NK-92 (cell line): Measurements from ENCODE around the gene GINS3.

ENCODE experiments used
- DNase-seq: peaks from one replicate; lab custom pipeline; 2025; ENCODE audit not compliant: unreplicated experiment; lab: John Stamatoyannopoulos, UW

Gene GINS3

DNA sequence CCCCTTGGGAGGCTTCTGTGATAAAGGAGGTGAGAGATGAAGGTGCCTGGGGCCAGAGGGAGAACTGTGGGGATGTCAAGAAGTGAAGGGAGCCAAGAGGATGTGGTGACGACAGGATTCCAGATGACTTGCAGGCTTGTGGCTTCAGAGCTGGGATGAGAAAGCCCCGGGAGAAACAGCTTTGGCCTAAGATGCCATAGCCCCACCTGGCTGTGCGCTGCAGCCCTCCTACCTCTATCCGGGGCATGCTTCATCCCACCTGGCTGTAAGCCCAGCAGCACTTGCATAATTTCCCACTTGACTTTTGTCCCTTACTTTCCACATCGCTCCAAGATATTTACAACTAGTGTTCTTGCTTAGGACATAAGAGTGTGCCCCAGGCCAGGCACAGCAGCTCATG lies 29.3 kb downstream of the GINS3 start:
- no peak for DNase-seq

DNA sequence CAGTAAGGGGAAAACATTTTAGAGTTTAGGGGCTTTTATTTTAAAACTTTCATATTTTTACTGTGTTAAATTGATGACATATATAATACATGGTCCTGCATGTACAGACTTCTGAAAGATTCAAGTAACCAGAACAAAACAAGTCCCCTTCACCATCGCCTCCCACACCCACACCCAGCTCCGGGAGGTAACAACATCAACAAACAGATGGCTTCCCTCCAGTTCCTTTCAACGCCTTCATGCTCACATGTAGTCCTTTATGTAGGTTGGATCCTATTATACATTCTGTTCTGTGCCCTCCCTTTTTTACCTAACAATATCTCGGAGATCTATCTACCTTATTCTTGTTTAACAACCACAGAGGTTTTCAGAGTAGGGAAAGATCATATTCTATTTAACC lies 30.5 kb downstream of the GINS3 start:
- no peak for DNase-seq

DNA sequence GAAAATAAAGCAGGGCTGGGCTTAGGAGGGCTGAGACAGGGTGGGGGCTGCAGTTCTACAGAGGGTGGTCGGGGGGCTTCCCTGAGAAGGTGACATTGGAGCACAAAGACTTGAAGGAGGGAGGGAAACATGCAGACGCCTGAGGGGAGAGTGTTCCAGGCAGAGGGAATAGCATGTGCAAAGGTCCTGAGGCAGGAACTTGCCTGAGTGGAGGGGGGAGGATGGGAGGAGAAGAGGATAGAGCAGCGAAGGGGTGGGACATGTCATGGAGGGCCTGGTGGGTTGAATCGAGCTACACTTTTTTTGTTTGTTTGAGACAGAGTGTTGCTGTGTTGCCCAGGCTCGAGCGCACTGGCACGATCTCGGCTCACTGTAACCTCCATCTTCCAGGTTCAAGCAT lies 33.0 kb downstream of the GINS3 start:
- no peak for DNase-seq

DNA sequence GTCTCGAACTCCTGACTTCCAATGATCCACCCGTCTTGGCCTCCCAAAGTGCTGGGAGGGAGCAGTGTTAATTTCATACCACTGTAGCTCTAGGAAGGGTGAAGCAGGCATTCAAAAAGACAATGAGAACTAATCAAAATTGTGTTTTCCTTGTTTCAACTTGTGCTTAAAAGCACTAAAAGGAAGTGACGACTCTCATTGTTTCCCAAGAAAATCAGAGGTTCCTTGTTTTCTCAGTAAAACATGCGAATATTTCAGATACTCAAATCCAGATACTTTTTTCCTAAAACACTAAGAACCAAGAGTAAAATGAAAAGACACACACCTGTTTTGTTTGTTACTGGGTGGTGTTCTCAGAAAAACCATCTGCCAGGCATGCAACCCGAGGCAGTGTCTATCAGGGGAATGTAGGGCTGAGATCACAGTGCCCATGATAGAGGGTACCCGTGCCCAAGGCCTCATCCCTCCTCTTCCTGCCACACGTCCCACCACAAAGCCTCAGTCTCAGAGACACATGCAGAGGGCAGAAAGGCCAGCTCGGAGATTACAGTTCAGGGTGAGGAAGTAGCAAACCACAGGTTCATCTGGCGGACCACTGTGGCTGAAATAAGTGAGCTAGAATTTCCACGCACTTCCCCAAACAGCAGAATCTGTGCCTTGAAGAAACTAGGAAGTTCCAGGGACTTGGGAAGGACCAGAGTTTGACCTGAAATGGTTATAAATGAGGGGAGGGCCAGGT lies 33.7 kb downstream of the GINS3 start:
- DNase-seq: no peak

DNA sequence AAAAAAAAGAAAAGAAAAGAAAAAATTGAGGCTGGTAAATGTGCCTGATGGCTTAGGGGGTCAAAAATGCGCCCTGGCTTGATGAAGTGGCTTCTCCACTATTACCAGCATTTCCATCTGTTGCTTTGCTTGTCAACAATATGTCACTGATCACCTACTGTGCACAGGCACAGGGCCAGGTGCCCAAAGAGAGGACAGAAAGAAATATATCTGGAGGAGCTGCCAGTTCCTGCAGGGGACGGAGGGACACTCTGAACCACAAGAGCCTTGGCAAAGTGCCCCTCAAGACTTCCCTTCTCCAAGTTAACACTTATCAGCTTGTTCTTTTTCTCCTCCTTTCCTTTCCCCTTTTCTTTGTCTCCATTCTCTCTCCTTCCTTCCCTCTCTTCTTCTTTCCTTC lies 34.7 kb downstream of the GINS3 start:
- DNase-seq: no peak

DNA sequence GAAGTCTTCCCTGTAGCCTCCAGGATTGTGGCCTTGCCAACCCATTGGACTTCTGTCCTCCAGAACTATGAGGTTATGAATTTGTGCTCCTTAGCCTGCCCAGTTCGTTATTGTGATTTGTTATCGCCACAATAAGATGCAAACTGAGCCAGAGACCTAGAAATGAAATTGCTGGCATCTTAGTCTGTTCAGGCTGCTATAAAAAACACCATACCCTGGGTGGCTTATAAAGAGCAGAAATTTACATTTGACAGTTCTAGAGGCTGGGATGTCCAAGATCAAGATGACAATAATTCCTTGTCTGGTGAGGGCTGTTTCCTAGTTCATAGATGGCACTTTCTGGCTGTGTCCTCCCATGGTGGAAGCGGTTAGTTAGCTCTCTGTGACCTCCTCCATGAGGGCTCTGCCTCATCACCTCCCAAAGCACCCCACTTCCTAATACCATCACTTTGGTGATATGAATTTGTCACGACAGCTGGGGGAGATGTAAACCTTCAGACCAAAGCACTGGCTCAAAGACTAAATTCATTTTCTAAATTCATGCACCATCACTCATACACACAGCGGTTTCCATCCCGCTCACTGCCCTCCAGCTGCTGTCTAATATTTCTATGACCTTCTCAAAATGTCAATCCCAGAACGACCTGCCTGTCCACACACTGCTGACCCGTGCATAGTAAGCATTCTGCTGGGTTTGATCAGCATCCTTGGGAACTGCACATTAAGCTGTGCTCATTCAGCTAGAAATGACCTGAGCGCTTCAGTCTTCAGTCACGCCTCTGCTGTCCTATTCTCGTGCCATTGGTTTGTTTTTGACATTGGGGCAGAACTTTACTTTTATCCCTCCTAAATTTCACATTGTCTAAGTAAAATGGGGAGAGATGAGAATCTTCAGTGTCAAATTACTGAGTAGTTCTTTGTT lies 36.6 kb downstream of the GINS3 start:
- no peak for DNase-seq

DNA sequence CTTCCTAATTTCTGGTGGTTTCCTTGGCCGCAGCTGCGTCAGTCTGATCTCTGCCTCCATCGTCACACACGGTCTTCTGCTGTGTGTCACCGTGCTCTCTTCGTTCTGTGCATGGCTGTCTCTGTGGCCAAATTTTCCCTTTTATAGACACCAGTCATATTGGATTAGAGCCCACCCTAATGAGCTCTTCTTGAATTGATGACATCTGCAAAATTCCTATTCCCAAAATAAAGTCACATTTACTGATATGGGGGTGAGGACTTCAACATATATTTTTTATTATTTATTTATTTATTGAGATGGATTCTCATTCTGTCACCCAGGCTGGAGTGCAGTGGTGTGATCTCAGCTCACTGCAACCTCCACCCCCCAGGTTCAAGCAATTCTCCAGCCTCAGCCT lies 38.4 kb downstream of the GINS3 start:
- DNase-seq: no peak

DNA sequence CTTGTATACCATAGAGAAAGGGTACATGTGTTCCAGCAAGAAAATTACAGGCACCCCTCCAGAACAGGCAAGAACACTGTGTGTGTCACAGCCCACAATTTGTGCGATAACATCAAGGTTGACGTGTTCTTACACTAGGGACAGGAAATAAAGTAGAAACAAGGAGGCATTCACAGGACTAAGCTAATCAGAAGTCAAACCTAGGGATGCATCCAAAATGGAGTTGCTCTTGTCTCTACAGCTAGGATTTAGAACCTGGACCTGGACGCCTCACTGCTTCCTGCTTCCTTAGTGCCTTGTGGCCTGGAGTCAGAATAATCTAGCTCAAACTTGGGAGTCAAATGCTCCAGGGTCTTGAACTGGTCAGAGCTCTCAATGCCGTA lies 41.3 kb downstream of the GINS3 start:
- DNase-seq: no peak

DNA sequence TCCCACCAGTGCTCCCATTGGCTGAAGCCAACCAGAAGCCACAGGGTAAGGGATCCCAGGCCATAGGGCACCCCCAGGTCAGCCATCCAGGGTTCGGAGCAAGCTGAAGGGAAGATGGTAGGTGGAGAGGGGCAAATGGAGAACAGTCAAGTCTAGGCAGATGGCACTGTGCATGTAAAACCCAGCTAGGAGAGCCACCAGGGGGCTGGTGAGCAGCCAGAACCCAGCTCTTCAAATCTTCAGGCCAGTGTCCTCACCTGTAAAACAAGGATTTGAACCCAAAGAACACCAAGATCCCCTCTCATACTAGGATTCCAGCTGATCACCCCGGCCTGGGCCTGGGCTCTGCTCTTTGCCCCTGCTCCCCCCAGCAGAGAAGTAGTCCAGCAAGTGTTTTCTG lies 43.5 kb downstream of the GINS3 start:
- DNase-seq: no peak

DNA sequence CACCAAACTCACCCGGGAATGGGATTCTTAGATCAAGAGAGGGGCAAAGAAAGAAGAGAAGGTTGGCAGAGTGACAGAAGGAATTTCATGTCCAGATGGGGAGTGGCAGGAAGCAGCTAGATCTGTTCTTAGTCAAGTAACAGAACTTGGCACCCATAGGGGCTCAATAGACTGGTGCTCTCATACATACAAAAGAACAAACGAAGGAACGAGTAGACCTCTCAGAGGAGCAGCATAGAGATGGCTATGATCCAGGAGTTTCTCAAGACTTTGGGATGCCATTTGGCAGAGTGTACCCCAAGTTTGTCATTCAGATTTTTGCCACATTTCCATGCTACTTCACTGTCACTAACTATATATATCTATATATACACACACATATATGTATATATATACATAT lies 47.9 kb downstream of the GINS3 start:
- DNase-seq: no peak

DNA sequence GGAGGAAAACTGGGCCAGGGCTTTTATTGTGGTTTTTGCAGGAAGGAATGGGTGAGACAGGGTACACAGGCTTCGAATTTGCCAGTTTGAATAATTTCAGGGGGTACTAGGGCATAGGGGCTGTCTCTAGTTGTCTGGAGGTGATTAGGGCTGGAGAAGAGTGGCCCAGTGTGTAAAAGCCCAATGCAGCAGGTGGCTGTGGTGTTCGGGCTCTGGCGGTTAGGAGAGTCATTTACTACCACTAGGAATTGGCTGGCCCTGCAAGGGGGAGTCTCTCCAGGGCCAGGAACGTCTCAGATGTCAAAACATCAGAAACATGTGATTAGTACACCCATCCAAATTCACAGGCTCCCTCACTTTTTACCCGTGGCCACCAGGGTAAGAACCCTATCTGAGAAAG lies 50.3 kb downstream of the GINS3 start:
- DNase-seq: no peak

DNA sequence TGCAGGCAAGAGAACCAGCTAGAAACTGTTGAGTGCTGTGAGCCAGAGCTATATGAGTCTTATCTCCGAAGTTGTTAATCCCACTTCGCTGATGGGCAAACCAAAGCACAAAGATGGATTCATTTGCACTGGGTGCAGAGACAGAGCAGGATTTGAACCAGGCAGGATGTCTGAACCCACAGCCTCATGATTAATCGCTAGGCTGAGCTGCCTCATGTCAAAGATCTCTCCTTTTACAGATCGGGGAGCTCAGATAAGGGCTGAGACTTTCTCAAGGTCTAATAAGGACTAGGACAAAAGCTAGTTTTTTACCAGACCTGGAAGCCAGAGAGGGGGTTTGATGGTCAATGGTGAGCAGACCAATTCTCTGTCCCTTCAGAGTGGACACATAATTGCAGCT lies 51.5 kb downstream of the GINS3 start:
- no peak for DNase-seq

DNA sequence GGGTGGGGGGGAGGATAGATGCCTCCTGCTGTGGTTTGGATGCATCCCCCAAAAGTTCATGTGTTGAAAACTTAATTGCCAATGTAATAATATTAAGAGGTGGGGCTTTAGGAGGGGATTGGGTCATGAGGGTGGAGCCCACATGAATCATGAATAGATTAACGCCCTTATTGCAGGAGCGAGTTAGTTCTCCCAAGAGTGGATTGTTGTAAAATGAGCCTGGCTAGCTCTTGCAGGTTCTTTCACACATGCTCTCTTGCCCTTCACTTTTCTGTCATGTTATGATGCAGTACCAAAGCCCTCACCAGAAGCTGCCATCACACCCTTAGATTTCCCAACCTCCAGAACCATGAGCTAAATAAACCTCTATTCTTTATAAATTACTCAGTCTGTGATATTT lies 52.0 kb downstream of the GINS3 start:
- DNase-seq: no peak

DNA sequence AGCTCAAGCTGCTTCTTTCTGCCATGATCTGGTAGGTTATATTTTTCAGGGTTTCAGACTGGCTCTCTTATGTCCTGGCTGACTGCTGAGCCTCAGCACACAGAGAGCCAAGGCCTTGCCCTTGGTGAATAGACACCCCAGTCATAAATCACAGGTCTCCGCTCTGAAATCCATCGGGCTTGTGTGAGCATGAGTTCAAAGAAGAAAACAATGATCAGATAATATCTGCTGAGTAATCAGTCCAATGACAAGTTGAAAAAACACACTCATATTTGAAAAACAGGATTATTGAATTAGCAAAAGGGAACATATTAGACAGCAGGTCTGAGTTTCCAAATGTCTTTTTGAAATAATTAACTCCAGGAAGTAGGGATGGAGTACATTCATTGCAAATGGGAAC lies 56.6 kb downstream of the GINS3 start:
- DNase-seq: no peak

DNA sequence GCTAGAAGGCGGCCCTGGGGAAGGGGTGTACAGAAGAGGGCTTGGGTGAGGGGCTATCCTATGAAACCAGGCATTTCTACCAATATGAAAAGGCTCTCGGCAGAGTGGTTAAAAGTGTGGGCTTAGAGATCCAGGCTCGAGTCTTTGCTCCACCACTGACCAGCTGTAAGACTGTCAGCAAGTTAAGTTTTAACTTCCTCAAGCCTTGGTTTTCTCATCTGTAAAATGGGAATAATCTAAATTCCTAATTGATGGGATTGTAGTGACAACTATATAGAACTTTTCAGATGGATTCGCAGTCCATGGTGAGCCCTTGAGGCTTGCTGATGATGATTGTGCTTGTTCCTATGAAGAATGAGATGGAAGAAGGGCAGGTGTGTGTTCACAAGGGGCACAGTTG lies 57.0 kb downstream of the GINS3 start:
- DNase-seq: no peak

DNA sequence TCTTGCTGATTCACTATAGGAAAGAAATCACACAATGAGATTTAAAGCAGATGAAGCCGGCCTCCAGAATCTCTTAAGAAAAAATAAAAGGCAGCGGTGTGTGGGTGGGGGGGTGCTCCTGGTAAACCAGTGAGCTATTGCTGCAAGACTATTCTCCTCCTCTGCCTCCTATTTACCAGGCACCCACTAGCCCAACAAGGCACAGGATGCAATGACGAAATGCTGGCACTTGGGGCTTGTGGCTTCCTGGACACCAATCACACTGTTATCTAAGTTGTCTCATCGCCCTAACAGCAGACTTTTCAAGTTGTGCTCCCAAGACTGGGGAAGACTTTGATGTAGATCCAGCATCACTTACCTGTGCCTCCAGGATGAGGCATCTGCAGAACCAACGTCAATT lies 57.5 kb downstream of the GINS3 start:
- no peak for DNase-seq

DNA sequence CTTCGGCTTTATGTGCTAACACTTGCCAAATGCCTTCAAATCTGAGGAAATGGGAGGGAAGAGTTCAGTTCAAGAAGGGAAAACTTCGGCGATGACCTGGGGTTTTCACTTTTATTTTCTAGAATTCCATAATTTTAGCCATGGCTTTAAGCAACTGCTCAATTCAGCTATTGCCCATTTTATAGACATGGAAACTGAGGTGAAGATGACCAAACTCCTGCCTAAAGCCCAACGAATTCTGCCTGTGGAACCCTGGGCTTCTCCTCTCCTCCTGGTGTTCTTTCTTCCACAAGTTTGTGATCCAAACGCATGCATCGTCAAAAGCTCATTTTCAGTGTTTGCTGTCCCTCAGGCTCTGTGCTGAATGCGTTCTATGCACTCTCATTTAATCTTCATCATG lies 58.3 kb downstream of the GINS3 start:
- no peak for DNase-seq

DNA sequence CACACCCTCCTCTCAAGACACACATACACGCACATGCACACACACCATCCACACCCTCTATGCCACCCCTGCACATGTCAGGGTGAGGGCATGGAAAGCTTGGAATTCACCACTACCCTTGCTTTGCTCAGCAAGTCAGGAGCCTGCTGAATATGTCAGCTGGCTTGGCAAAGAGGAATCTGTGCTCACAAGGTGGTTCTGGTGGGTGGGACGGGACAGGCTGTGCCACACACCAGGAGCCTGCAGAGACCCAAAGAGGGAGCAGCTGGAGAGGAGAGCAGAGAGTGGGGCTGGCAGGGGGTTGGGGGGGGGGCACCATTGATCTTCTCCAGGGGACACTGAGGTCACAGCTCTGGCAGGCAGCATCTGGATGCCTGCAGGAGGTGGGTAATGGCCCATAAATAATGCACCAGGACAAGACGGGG lies 59.0 kb downstream of the GINS3 start:
- no peak for DNase-seq

DNA sequence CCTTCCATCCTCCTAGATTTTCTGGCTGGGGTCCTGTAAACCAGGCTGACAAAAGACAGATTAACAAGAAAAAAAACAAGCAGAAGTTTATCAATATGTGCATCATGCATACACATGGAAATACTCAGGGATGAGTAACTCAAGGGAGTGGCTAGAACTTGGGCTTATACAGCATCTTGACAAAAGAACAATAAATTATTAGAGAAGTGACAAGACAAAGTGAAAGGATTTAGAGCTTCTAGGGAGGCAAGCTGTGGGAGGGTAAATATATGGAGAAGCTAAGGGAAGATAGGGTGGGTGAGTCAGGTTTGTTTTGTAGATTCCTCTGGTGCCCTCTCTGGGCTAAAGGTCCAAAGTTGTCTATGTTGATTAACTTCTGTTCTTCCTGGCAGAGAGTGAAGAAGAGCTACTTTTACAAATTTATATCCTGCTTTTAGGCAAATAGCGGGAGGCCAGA lies 59.7 kb downstream of the GINS3 start:
- DNase-seq: no peak

DNA sequence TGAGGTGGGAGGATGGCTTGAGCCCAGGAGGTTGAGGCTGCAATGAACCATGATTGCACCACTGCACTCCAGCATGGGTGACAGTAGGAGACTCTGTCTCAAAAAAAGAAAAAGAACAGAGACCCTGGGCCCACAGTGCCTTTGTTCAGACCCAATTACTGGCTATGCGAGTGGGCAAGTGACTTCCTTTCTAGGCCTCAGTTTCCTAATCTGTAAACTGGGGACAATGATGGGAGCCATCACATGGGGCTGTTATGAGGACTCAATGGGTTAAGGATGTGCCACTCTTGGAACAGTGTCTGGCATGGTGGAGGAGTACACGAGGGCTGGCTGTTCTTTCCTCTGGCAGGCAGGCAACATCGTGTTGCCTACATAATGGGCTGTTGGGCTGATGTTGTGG lies 60.4 kb downstream of the GINS3 start:
- DNase-seq: no peak

DNA sequence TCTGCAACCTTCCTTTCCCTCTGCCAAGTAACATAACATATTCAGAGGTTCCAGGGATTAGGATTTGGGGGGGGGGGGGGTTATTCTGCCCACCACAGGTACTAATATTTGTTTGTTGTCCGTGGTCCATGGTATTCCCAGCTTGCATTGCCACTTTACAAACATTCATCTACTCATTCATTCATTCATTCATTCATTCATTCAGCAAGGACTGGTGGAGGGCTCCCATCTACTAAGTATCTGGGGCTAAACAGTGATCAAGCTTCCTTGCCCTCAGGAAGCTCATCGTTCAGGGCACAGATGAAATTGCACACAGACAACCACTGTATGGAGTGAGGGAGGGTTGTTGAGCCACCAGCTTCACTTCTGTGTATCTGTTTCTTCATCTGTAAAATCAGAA lies 61.9 kb downstream of the GINS3 start:
- DNase-seq: no peak

DNA sequence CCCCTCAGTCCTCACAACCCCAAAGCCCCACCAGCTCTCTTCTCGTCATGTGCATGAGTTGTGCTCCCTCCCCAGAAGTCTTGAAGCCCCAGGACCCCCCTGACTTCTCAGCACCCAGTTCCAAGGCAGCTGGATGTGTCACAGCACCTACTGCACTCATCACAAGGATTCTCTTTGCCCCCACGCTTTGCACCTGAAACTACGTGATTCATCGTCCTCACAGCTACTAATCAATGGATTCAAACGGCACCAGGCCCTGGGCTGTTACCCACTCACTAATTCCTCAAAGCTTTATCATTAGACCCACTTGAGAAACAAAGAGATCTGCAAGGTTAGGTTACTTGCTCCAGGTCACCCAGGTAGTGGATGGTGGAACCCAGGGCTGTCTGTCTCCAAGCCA lies 62.6 kb downstream of the GINS3 start:
- no peak for DNase-seq
